ENCODE results near the gene AGBL4.

DNA sequence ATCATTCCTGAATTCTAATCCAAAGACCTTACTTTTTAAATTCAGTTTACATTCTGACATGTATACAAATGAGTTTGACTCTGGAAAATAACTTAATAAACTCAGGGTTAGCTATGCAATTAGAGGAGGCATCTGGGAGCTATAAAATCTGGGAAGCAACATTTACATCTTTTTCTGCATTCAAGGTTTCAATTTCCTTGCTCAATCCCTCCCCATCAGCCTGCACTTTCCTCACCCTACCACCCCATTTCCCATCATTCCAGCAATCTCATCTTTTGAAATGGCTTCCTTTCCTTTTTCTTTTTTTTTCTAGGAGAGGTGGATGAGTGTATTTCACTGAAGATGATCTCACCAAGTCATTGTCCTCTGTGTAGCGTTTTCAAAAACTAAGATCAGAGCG, 1181.8 kb downstream of the AGBL4 start:
- TF ChIP-seq CTCF (IDR thresholded peaks at IDR 0.05; ENCODE audit: borderline replicate concordance, extremely low read depth, low read length, poor library complexity, severe bottlenecking) (no peak), EZH2 (IDR thresholded peaks at IDR 0.05; ENCODE audit: borderline replicate concordance, low read depth, low read length, severe bottlenecking) (no peak)
